ENCODE results near the gene ZC3H15.

Gene ZC3H15

DNA sequence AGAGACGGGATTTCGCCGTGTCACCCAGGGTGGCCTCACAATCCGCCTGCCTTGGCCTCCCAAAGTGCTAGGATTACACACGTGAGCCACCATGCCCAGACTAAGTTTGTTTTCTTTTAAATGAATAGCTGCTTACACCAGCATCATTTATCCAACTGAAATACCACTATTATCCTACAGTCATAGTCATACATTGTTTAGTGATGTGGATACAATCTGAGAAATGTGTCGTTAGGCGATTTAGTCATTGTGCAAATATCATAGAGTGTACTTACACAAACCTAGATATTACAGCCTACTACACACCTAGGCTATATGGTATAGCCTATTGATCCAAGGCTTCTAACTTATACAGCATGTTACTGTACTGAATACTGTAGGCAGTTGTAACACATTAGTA, 10.3 kb downstream of the ZC3H15 start:
- TF ChIP-seq, protein P1, sequence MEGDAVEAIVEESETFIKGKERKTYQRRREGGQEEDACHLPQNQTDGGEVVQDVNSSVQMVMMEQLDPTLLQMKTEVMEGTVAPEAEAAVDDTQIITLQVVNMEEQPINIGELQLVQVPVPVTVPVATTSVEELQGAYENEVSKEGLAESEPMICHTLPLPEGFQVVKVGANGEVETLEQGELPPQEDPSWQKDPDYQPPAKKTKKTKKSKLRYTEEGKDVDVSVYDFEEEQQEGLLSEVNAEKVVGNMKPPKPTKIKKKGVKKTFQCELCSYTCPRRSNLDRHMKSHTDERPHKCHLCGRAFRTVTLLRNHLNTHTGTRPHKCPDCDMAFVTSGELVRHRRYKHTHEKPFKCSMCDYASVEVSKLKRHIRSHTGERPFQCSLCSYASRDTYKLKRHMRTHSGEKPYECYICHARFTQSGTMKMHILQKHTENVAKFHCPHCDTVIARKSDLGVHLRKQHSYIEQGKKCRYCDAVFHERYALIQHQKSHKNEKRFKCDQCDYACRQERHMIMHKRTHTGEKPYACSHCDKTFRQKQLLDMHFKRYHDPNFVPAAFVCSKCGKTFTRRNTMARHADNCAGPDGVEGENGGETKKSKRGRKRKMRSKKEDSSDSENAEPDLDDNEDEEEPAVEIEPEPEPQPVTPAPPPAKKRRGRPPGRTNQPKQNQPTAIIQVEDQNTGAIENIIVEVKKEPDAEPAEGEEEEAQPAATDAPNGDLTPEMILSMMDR (IDR thresholded peaks at IDR 0.05; ENCODE audit: insufficient read depth, low read depth, low read length, missing control alignments): no peak
- H3K4me3 ChIP-seq (ENCODE audit: low read depth, low read length): no peak overlapping the region
- no peak for DNase-seq (ENCODE audit: low read depth)

- TF ChIP-seq, protein P1 (IDR thresholded peaks at IDR 0.05; ENCODE audit: insufficient read depth, low read depth, low read length, missing control alignments): no peak
- H3K4me3 ChIP-seq (ENCODE audit: low read depth, low read length): no peak overlapping the region
- no peak for DNase-seq (ENCODE audit: low read depth)
These were observed 11.9 kb downstream of the ZC3H15 start for GRCh38 chr2:186497928-186498327.

DNA sequence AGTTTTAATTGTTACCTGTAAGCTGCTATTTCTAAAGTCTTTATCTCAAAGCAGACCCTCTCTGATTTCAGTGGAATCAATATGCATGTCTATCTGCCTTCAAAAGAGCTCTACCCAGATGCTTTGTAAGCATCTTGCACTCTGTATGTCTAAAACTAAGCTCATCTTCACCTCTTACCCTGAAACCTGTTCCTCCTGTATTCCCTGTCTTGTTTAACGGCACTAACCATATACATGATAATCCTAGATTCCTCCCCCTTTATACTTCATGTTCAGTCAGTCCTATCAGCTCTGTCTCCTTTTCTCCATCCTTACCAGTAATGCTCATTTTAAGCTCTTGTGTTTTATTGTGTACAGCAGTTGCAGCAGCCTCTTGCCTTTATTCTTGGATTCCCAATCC, 12.8 kb downstream of the ZC3H15 start:
- H3K4me3 ChIP-seq (ENCODE audit: low read depth, low read length): no peak overlapping the region
- no peak for DNase-seq (ENCODE audit: low read depth)
- TF ChIP-seq, protein P1 (IDR thresholded peaks at IDR 0.05; ENCODE audit: insufficient read depth, low read depth, low read length, missing control alignments): no peak

DNA sequence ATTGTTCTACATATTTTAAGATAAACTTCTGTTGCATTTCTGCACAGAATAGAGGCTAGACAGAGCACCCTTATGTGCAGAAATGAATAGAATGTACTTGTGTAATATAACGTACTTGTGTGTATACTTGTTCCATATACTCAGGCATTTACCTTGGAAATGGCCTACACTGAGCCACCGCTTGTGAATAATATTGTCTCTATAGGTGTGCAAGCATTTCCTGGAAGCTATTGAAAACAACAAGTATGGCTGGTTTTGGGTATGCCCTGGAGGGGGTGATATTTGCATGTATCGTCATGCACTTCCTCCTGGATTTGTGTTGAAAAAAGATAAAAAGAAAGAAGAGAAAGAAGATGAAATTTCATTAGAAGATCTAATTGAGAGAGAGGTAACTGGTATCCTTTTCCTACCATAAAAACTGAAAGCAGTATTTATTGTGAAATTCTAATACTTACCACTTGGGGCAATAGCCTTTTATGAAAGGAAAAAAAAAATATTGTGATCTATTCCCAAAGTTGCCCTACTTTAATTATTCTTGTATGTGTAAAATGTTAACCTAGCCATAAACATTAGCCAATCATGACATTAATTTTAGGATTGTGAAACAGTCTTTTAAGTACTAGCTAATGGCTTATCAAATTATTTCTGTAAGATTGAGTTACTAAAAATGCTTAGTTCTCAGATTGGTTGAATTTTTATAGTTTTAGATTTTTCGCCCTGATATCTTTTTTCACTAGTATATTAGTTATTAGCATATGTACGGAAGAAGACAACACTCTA, 18.0 kb downstream of the ZC3H15 start:
- peak; percentile 18 for DNase-seq (ENCODE audit: low read depth)
- TF ChIP-seq, protein P1 (IDR thresholded peaks at IDR 0.05; ENCODE audit: insufficient read depth, low read depth, low read length, missing control alignments): peak; percentile 14
- no peak overlapping the region for H3K4me3 ChIP-seq (ENCODE audit: low read depth, low read length)

- TF ChIP-seq, protein P1 (IDR thresholded peaks at IDR 0.05; ENCODE audit: insufficient read depth, low read depth, low read length, missing control alignments): no peak
- no peak for DNase-seq (ENCODE audit: low read depth)
- H3K4me3 ChIP-seq (ENCODE audit: low read depth, low read length): no peak overlapping the region
These were observed 22.2 kb downstream of the ZC3H15 start for GRCh38 chr2:186508263-186508662.

GRCh38 chr2:186515376-186515775, 29.3 kb downstream of the ZC3H15 start:
- DNase-seq (ENCODE audit: low read depth): no peak
- TF ChIP-seq, protein P1 (IDR thresholded peaks at IDR 0.05; ENCODE audit: insufficient read depth, low read depth, low read length, missing control alignments): no peak
- no peak overlapping the region for H3K4me3 ChIP-seq (ENCODE audit: low read depth, low read length)

GRCh38 chr2:186516396-186516795, 30.3 kb downstream of the ZC3H15 start:
- TF ChIP-seq, protein P1 (IDR thresholded peaks at IDR 0.05; ENCODE audit: insufficient read depth, low read depth, low read length, missing control alignments): no peak
- no peak for DNase-seq (ENCODE audit: low read depth)
- H3K4me3 ChIP-seq (ENCODE audit: low read depth, low read length): no peak overlapping the region

Data from GM12865 (cell line).